SK-N-SH (cell line): ENCODE data around the gene KCNIP4. TPM values are rescaled to one million over a fixed set of nuclear protein-coding genes. Genes with fewer than 3 reads are reported as not detected.
A peak's percentile ranks its signal among the peaks of the same experiment; 100 is the strongest.

Experiments
- CTCF ChIA-PET: fragments of 300-600, 350-600 bp; formaldehyde crosslinking; extraction: SDS; loops from one replicate; lab custom pipeline; 2021; lab: Yijun Ruan, JAX
- POLR2A ChIA-PET: fragments of 350-600 bp; sonication (Branson Sonifier 250); formaldehyde crosslinking; extraction: SDS; loops from one replicate; lab custom pipeline; 2020; ENCODE audit warnings: antibody characterized with exemption, inconsistent platforms; lab: Yijun Ruan, JAX
- DNase-seq: peaks from one replicate; pipeline ENCODE4 v3.0.0; 2012
- H2AFZ ChIP-seq: fragments of 200-600 bp; sonication (generic); 2 replicates; pipeline ENCODE4 v1.8.1; 2016; ENCODE audit warnings: antibody characterized with exemption, mild to moderate bottlenecking, low read depth
- H3F3A ChIP-seq: fragments of 200-600 bp; sonication (generic); replicated peaks from 2 replicates; pipeline ENCODE3; 2016; ENCODE audit warnings: antibody characterized with exemption, mild to moderate bottlenecking; ENCODE audit not compliant: insufficient read depth
- H3K27ac ChIP-seq, 2 experiments: fragments of 200-500 bp in 1 of 2; fragments of 200-600 bp in 1 of 2; sonication (Bioruptor generic) in 1 of 2; sonication (generic), shearing (Covaris generic) in 1 of 2; 2 replicates each; pipeline versions ENCODE4 v1.5.1 to v1.6.1; 2014 to 2016; ENCODE audit warnings: low read depth in 2 of 2, inconsistent platforms in 1 of 2, low read length in 1 of 2, mild to moderate bottlenecking in 1 of 2, mixed read lengths in 1 of 2
- H3K27me3 ChIP-seq: fragments of 200-600 bp; sonication (generic), shearing (Covaris generic); 2 replicates; pipeline ENCODE4 v1.6.1; 2016; ENCODE audit warnings: mixed run types; ENCODE audit not compliant: insufficient read depth
- H3K36me3 ChIP-seq, 2 experiments: fragments of 200-500 bp in 1 of 2; fragments of 200-600 bp in 1 of 2; sonication (Bioruptor generic) in 1 of 2; sonication (generic) in 1 of 2; replicated peaks in 1 of 2; 2 replicates each; pipeline versions ENCODE3 to v1.5.1; 2014 to 2016; ENCODE audit warnings: low read length in 1 of 2, mild to moderate bottlenecking in 1 of 2; ENCODE audit not compliant: insufficient read depth in 2 of 2, control insufficient read depth in 1 of 2
- H3K4me1 ChIP-seq, 2 experiments: fragments of 200-500 bp in 1 of 2; fragments of 200-600 bp in 1 of 2; sonication (Bioruptor generic) in 1 of 2; sonication (generic), shearing (Covaris generic) in 1 of 2; 2 replicates each; pipeline versions ENCODE4 v1.5.1 to v1.6.1; 2014 to 2016; ENCODE audit warnings: low read depth in 1 of 2, low read length in 1 of 2, mixed run types in 1 of 2; ENCODE audit not compliant: insufficient read depth in 2 of 2, control insufficient read depth in 1 of 2
- H3K4me2 ChIP-seq: fragments of 200-600 bp; sonication (generic), shearing (Covaris generic); 2 replicates; pipeline ENCODE4 v1.6.1; 2017; ENCODE audit warnings: mixed run types
- H3K4me3 ChIP-seq, 2 experiments: fragments of 200-500 bp in 1 of 2; fragments of 200-600 bp in 1 of 2; sonication (Bioruptor generic) in 1 of 2; sonication (generic), shearing (Covaris generic) in 1 of 2; 2 replicates each; pipeline versions ENCODE4 v1.5.1 to v1.8.1; 2014 to 2016; ENCODE audit warnings: low read depth in 2 of 2, inconsistent platforms in 1 of 2, low read length in 1 of 2, mild to moderate bottlenecking in 1 of 2, mixed read lengths in 1 of 2, moderate library complexity in 1 of 2
- H3K79me2 ChIP-seq: fragments of 200-600 bp; sonication (generic); 2 replicates; pipeline ENCODE4 v1.8.1; 2017; ENCODE audit warnings: mild to moderate bottlenecking; ENCODE audit not compliant: insufficient read depth
- H3K9ac ChIP-seq: fragments of 200-600 bp; sonication (generic); 2 replicates; pipeline ENCODE4 v1.6.1; 2017; ENCODE audit warnings: mixed run types
- H3K9me2 ChIP-seq: fragments of 200-600 bp; sonication (generic); 2 replicates; pipeline ENCODE4 v1.6.1; 2017; ENCODE audit warnings: mixed run types
- H3K9me3 ChIP-seq: fragments of 200-600 bp; sonication (generic); 2 replicates; pipeline ENCODE4 v1.6.1; 2017; ENCODE audit warnings: mixed run types, mild to moderate bottlenecking, moderate library complexity
- H4K20me1 ChIP-seq: fragments of 200-600 bp; sonication (generic); 2 replicates; pipeline ENCODE4 v1.6.1; 2017; ENCODE audit warnings: mild to moderate bottlenecking, mixed run types; ENCODE audit not compliant: insufficient read depth
- FOSL2 ChIP-seq: IDR thresholded peaks from 2 replicates; pipeline ENCODE4 v1.4.0; 2012; ENCODE audit warnings: low read depth, mild to moderate bottlenecking, moderate library complexity, borderline replicate concordance
- GATA2 ChIP-seq: sonication (generic); formaldehyde crosslinking; IDR thresholded peaks from 2 replicates; pipeline ENCODE4 v1.5.0; 2020; ENCODE audit warnings: mild to moderate bottlenecking, missing genetic modification reagents
- JUND ChIP-seq: IDR thresholded peaks from 2 replicates; pipeline ENCODE4 v1.4.0; 2012
- MEF2A ChIP-seq: IDR thresholded peaks from 2 replicates; pipeline ENCODE4 v1.4.0; 2012; ENCODE audit warnings: low read depth, borderline replicate concordance
- MXI1 ChIP-seq: IDR thresholded peaks from 2 replicates; pipeline ENCODE4 v1.6.1; 2012; ENCODE audit warnings: mild to moderate bottlenecking, low read depth, low read length, improper control_type of control experiment
- NRF1 ChIP-seq: IDR thresholded peaks from 2 replicates; pipeline ENCODE4 v1.6.1; 2012; ENCODE audit warnings: low read depth, mild to moderate bottlenecking, low read length
- PBX3 ChIP-seq: IDR thresholded peaks from 2 replicates; pipeline ENCODE4; 2012
- RAD21 ChIP-seq: IDR thresholded peaks from 2 replicates; pipeline ENCODE4 v1.6.1; 2012; ENCODE audit warnings: mild to moderate bottlenecking, low read length
- RXRA ChIP-seq: IDR thresholded peaks from 2 replicates; pipeline ENCODE4 v1.4.0; 2012; ENCODE audit warnings: low read depth, mild to moderate bottlenecking, borderline replicate concordance
- SIN3A ChIP-seq: IDR thresholded peaks from 2 replicates; pipeline ENCODE4 v1.6.1; 2012; ENCODE audit warnings: low read depth, mild to moderate bottlenecking, low read length, moderate library complexity, borderline replicate concordance
- SMC3 ChIP-seq: IDR thresholded peaks from 2 replicates; pipeline ENCODE4 v1.6.1; 2012; ENCODE audit warnings: low read depth, low read length, improper control_type of control experiment
- TAF1 ChIP-seq: IDR thresholded peaks from 2 replicates; pipeline ENCODE4 v1.6.1; 2012; ENCODE audit warnings: low read depth, mild to moderate bottlenecking, low read length, moderate library complexity, borderline replicate concordance
- TCF12 ChIP-seq: IDR thresholded peaks from 2 replicates; pipeline ENCODE4 v1.4.0; 2012
- WGBS: methylation state at CpG from one replicate; pipeline ENCODE4 v1.1.6; 2017; ENCODE audit warnings: low lambda C conversion rate; 5-methylcytosine and 5-hydroxymethylcytosine counted together
- polyA plus RNA-seq, 3 experiments: library from polyadenylated mRNA; depleted of rRNA; stranded (reverse); fragments of >200 nt; gene quantifications; 2 replicates each; pipeline ENCODE4 v1.2.3, GENCODE V29; 2012
- TF ChIP-seq, protein P1 (sequence below): IDR thresholded peaks from 2 replicates; pipeline ENCODE4 v1.4.0; 2012; ENCODE audit warnings: low read depth, borderline replicate concordance
- TF ChIP-seq, protein P2 (sequence below): fragments of 150-350 bp; IDR thresholded peaks from 2 replicates; pipeline ENCODE4 v1.6.1; 2017; ENCODE audit warnings: antibody characterized with exemption, low read length, low read depth, borderline replicate concordance

Gene KCNIP4
- polyA plus RNA-seq, 1 of the 3 experiments (the other 2 are of a cell fraction), result 0.18 TPM

- Histone ChIP-seq H3K36me3 (no peaks in the 10 kb centered on the region), H3K9me3 (no peaks in the 10 kb centered on the region), H3K79me2 (no peaks in the 10 kb centered on the region), H4K20me1 (no peaks in the 10 kb centered on the region), H2AFZ (0 out of 2 replicates have a peak overlapping the region, but pooled peaks have one; percentile 44), H3K4me3 (no peak overlapping the region), H3K4me2 (peak overlapping the region; percentile 35; the same call in 1 of the 2 replicates), H3K9ac (no peak overlapping the region), H3K27me3 (no peaks in the 10 kb centered on the region), H3K4me1 (no peaks in the 10 kb centered on the region), H3K27ac (peak overlapping the region in 1 of 2 experiments; percentile 56; a peak in 3 of 4 replicates), H3K9me2 (no peaks in the 10 kb centered on the region), H3F3A (peaks cover 12% of the 10 kb centered on the region)
- ChIA-PET CTCF (no interaction called here), POLR2A (no interaction called here)
- 8% methylated on average over 5 of the region's 5 CpGs for WGBS
- no peak for TF ChIP-seq TAF1
- no peak for TF ChIP-seq PBX3
- TF ChIP-seq TCF12, result peak; percentile 38; the same call in 1 of the 2 replicates
- TF ChIP-seq, protein P1, sequence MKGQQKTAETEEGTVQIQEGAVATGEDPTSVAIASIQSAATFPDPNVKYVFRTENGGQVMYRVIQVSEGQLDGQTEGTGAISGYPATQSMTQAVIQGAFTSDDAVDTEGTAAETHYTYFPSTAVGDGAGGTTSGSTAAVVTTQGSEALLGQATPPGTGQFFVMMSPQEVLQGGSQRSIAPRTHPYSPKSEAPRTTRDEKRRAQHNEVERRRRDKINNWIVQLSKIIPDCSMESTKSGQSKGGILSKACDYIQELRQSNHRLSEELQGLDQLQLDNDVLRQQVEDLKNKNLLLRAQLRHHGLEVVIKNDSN, result no peak
- no peak for DNase-seq
Observed at GRCh38 chr4:21893136-21893535, 55.4 kb downstream of the KCNIP4 start.

GRCh38 chr4:21890231-21890630 is 58.3 kb downstream of the KCNIP4 start:
- peaks cover 21% of the 10 kb centered on the region for H3F3A ChIP-seq
- CTCF ChIA-PET, result interaction anchor here (0.6 to 1.6 kb wide), 3 partner anchors 25 to 295 kb away, joined by 3 to 5 read pairs (median 3); no protein-coding TSS in a partner anchor
- H4K20me1 ChIP-seq, result no peaks in the 10 kb centered on the region

More at GRCh38 chr4:21890231-21890630, 58.3 kb downstream of the KCNIP4 start:
- H2AFZ ChIP-seq, result no peak overlapping the region
- H3K9me2 ChIP-seq, result no peaks in the 10 kb centered on the region
- H3K9ac ChIP-seq, result no peak overlapping the region
- H3K4me1 ChIP-seq, result no peaks in the 10 kb centered on the region
- TF ChIP-seq TCF12, result no peak
- TF ChIP-seq GATA2, result no peak
- TF ChIP-seq MXI1, result no peak
- TF ChIP-seq MEF2A, result no peak
- TF ChIP-seq RAD21, result no peak
- TF ChIP-seq, protein P2, sequence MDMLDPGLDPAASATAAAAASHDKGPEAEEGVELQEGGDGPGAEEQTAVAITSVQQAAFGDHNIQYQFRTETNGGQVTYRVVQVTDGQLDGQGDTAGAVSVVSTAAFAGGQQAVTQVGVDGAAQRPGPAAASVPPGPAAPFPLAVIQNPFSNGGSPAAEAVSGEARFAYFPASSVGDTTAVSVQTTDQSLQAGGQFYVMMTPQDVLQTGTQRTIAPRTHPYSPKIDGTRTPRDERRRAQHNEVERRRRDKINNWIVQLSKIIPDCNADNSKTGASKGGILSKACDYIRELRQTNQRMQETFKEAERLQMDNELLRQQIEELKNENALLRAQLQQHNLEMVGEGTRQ, result no peak
- no peak for TF ChIP-seq JUND
- TF ChIP-seq NRF1, result no peak
- no peak for TF ChIP-seq SIN3A
- no peak for TF ChIP-seq SMC3
- TF ChIP-seq FOSL2, result no peak
- TF ChIP-seq RXRA, result no peak
- H3K4me2 ChIP-seq, result no peak overlapping the region
- no peaks in the 10 kb centered on the region for H3K36me3 ChIP-seq
- no peaks in the 10 kb centered on the region for H3K27me3 ChIP-seq
- H3K79me2 ChIP-seq, result no peaks in the 10 kb centered on the region
- POLR2A ChIA-PET, result no interaction called here
- H3K27ac ChIP-seq, result no peak overlapping the region; a peak in 1 of 4 replicates
- no peak for DNase-seq
- no peaks in the 10 kb centered on the region for H3K9me3 ChIP-seq
- no peak overlapping the region for H3K4me3 ChIP-seq
